ENCODE data around the gene KIF2A.

The KIF2A gene

DNA sequence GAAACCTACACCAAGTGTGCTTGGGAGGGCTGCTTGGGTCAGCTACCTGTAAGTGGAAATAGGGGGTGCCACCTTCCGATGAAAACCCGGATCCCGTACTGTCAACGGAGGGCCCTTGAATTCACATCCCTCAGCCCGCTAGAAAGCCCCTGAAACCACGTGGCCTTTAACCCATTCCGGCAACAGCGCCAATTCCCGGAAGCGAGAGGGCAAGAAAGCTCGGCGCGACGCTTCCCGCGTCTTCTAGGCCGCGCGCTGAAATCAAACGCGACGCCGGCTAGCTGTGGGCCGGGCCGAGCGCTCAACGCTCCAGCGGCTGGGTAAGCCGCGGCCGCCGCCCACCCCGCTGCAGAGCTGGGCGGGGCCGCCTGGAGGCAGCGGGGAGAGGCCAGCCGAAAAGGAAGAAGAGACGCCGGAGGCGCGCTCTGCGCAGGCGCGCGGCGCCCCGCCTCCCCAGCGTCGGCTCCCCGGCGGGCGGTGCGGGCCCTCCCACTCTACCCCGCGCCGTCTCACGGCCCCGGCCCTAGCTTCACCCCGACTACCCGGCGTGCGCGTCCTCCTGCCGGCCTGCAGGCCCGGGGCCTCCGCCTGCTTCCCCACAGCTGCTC lies at the start of gene KIF2A:
Gene KIF2A, plus strand, starts transcription at position 492 of the 608 bp plus-strand sequence. CDS start 267 bp downstream, outside the sequence.
- DNase-seq (ENCODE audit: low spot score): peak; percentile 91

GRCh38 chr5:62257020-62257367 lies 49.0 kb upstream of the KIF2A start:
- no peak for DNase-seq (ENCODE audit: low spot score)

- no peak for DNase-seq (ENCODE audit: low spot score)
Observed at GRCh38 chr5:62258654-62259053, 47.4 kb upstream of the KIF2A start.

- no peak for DNase-seq (ENCODE audit: low spot score)
Observed at GRCh38 chr5:62259699-62260250, 46.2 kb upstream of the KIF2A start.

GRCh38 chr5:62260513-62260912 lies 45.5 kb upstream of the KIF2A start:
- DNase-seq (ENCODE audit: low spot score): peak; percentile 83

- no peak for DNase-seq (ENCODE audit: low spot score)
Observed at GRCh38 chr5:62263401-62263800, 42.6 kb upstream of the KIF2A start.

- DNase-seq (ENCODE audit: low spot score): no peak
Observed at GRCh38 chr5:62265648-62266112, 40.3 kb upstream of the KIF2A start.

DNA sequence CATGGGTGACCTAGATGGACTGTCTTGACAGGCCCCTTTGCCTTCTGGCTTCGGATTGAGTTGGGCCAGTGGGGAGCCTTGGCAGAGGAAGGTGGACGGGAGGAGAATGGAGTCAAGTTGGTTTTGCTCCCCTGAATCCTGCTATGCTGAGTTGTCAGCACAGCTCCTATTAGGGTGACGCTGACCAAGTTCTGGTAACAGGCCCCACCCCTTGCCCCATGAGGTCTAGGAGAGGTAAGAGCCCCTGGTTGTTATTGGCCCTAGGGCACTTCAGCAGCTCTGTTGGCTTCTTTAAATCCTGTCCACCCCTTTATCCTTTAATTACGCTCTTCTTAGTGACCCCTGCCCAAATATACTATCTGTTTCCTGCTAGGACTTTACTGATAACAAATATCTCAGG lies 39.4 kb upstream of the KIF2A start:
- DNase-seq (ENCODE audit: low spot score): no peak

DNA sequence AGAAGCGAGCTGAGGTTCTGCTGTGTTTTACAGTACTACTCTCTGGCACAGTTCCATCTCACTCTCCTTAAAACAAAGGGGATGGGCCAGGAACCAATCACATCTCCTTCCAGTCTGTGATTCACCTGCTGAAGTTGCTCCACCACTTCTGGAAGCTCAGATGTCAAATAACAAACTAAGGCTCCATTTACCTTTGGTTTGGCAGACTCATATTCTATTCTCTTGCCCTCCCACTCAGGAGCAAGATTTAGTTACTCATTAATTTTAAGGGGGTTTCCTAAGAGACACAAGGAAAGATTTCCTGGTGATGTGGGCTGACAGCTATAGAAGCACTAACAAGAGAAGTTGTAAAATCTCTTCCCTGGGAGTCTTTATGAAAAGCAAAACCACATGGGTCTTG lies 37.8 kb upstream of the KIF2A start:
- no peak for DNase-seq (ENCODE audit: low spot score)

DNA sequence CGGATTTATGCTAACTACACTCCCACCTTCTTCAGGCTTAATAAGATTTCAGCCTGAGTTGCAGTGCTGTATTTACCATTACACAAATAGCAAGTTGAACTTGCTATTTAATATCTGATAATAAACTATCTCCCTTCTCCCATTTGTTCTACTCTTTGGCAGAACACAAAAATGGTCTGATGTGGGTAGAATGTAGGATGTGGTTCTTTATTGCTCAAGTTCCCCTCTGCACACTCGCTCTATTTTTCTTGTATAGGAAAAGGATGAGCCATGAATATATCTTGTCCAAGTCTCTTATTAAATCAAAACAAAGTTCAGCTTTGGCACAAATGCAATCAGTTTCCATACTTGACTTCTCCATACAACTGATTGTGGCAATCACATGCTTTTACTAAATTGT lies 37.2 kb upstream of the KIF2A start:
- DNase-seq (ENCODE audit: low spot score): no peak

DNA sequence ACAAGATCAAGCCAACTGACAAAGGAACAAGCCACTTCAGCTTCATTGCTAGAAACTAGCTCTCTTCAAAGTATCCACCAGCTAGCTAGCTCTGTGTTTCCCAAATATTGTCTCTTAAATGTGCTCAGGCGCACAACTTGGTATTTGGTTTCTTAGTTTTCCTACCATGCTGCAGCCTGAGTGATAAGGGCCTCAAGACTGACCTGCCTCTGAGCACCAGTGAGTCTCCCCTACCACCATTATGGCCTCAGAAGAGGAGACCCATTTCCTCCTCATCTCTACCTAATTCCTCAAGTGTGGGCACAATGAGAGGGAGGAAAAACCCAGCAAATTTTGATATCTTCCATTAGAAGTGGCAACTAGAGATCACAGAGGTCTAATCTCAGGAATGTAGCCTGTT lies 34.6 kb upstream of the KIF2A start:
- DNase-seq (ENCODE audit: low spot score): no peak

- DNase-seq (ENCODE audit: low spot score): no peak
Observed at GRCh38 chr5:62271870-62272269, 34.1 kb upstream of the KIF2A start.

DNA sequence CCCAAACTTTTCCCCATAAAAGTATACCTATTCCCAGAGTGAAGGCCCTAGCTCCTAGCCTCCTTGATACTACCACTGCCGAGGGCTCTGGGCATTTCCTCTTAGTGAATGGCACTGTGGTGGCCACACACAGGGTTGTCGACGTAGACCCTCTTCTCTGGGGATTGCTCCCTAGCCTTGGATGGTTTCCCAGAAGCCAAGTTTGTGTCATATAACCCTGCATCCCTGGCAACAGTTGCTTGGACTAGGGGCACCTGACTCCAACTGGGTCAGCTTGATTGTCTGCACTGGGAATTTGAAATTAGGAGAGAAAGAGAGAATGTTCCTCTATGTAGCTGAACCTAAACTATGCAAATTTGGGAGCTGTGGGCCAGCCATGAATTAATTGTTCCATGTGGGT lies 32.3 kb upstream of the KIF2A start:
- peak; percentile 61 for DNase-seq (ENCODE audit: low spot score)

DNA sequence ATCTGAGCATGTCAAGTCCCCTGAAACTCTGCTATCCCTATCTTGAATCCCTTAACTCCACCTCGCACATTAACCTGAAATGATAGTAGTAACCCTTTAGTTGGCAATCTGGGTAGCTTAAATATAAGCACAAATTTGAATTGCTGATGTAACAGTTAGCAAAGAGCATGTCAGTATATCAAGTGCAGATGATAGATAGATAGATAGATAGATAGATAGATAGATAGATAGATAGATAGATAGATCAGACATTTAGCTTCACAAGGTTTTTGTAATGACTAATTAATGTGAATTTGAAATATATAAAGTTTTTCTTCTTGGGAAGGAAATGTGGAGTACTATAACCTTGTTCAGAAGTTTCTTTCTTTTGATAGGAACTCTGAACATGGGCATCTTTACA lies 30.4 kb upstream of the KIF2A start:
- DNase-seq (ENCODE audit: low spot score): no peak

GRCh38 chr5:62281411-62281810 lies 24.6 kb upstream of the KIF2A start:
- no peak for DNase-seq (ENCODE audit: low spot score)

DNA sequence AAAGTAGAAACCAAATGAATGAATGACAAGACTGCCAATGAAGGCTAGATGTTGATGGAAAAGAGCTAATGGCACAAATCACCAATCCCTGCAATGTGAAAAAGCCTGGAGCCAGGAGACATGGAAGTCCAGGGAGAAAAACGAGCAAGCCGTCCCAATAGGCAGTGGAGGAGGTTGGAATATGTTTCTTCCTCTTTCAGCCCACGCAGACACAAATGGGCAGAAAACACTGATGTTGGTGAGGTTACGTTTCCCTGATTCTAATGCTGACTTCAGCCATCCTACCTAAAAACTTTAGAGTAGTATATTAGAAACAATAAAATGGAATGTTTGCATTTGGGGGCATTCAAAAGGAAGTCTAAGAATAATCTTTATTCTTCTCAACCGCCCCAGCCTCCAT lies 23.9 kb upstream of the KIF2A start:
- no peak for DNase-seq (ENCODE audit: low spot score)

GRCh38 chr5:62283005-62283404 lies 23.0 kb upstream of the KIF2A start:
- no peak for DNase-seq (ENCODE audit: low spot score)

DNA sequence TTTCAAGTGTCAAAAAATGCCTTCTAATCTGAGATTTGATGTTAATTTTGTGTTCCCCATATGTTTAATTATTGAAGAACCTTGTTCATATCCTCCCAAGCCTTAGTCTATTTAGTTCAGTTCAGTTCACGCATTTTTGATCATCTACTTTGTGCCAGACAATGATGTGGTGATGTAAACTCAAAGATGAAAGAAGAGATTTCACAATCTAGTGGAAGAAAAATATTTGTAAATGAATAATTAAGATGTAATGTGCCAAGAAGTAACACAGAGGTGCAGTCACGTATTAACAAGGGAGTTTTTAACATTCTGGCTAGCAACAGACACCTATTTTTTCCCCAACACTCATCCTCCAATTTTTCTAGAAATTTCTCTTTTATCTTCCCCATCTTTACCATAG lies 22.1 kb upstream of the KIF2A start:
- no peak for DNase-seq (ENCODE audit: low spot score)

GRCh38 chr5:62284946-62285891 lies 20.8 kb upstream of the KIF2A start:
- no peak for DNase-seq (ENCODE audit: low spot score)

GRCh38 chr5:62286834-62287233 lies 19.2 kb upstream of the KIF2A start:
- no peak for DNase-seq (ENCODE audit: low spot score)

DNA sequence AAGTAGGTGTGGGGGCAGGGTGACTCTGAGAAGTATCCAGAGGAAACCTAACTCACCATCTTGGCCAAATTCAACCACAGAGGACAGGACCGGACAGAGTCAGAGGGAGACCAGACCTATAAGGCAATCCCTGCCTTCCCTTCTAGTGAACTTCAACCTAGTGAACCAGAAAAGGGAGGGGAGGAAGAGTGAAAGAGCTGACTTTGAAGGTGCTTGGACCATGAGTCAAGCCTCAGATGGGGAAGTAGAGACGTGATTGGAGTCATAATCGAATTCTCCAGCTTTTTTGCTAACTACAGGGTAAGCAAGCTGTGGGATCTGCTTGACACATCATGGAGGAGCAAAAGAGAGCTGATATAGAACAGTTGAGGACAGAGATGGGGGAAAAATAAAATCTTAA lies 18.8 kb upstream of the KIF2A start:
- no peak for DNase-seq (ENCODE audit: low spot score)

DNA sequence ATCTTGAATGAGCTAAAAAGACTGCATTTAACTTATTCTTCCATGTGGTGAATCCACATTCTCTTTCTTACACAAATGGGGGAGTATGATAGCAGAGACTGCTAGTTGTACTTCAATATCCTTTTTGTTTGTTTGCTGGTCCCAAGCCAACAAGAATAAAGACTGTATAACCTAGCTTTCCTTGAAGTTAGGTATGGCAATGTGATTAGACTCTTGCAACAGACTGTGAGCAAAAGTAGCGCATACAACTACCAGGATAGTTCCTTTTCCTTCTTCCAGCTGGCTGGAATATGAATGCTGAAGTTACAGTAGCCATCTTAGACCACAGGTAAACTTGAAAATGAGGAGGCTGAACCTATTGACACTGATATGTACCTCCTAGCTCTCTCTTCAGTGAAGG lies 17.9 kb upstream of the KIF2A start:
- DNase-seq (ENCODE audit: low spot score): no peak

- no peak for DNase-seq (ENCODE audit: low spot score)
Observed at GRCh38 chr5:62289813-62290212, 16.2 kb upstream of the KIF2A start.
